ENCODE measurements around the gene NR5A1.

NR5A1 gene

DNA sequence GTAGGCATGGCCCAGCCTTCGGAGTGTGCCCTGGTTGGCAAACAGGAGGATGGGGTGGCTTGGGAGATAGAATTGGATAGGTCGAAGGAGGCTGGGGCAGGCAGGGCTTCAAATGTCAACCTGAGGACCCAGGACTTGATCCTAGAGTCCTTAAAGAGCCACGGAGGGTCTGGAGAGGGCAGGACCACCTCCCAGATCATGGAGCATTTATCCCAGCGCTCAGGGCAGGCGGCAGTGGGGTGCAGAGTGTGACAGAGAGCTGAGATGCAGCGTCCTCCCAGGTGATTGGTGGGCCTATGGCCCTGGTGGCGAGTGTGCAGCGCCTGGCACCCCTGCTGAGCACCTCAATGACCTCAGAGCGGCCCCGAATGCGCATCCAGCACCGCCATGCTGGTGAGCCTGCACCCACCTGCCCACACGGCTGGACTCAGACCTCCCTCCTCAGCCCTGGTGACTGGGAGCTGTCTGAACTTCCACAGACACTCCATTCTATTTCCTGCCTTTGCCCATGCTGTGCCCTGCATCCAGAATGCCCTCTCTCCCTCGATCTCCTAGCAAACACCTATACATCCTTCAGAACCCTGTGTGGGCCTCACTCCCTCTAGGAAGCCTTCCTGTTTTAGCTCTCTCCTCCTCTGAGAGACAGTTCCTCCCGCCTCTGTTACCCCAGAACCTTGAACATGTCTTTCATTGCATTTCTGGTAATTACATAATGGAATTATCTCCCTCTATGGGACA, 50.7 kb downstream of the NR5A1 start:
- no peak for DNase-seq

DNA sequence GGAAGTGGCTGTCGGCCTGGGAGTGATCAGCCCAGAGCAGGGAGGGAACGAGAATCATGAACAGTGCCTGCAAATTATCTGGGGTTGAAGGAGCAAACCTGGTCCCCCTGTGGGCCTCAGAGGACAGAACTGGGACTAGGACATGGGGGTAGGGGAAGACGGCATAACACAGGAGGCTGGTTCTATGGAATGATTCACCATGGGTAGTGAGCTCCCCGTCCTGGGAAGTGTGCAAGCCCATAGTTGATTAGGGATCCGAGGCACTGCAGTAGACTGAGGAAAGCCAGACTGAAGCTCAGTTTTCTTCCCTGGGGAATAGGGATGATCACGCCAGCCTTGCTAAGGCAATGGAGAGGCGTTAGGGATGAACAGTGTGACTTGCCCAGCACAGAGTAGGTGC, 51.4 kb downstream of the NR5A1 start:
- no peak for DNase-seq

DNA sequence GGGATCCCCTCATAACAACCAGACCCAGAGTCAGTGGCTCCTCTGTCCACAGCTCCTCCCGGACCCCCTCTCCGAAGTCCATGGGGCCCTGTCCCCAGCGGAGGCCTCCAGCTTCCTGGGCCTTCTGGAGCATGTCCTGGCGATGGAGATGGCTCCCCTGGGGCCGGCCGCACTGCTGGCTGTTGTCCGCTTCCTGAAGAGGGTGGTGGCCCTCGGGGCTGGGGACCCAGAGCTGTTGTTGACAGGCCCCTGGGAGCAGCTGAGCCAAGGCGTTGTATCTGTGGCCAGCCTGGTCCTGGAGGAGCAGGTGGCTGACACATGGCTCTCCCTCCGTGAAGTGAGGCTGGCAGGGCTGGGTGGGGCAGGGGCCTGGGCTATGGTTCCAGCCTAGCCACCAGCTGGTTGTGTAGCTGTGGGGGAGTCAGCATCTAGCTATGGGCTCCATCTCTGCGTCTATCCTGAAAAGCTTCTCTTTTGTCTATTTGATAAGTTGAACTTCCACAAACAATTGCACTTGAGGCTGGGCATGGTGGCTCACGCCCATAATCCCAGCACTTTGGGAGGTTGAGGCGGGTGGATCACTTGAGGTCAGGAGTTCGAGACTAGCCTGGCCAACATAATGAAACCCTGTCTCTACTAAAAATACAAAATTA, 52.3 kb downstream of the NR5A1 start:
- DNase-seq = no peak

DNA sequence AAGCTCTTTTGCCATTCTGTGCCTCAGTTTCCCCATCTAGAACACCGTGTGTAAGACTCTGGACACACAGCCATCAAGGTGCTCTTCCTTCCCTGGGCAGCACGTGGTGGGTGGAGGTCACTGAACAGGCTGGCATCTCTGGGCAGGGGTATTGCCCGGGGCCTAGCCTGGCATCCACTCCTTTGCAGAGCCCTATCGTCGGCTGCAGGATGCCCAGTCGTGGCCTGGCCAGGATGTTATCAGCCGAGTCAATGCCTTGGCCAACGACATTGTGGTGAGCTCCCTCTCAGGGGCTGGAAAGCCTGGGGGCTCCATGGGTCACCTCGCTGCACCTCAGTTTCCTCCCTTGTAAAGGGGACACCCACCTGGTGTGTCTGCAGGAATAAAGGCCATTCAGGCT, 52.9 kb downstream of the NR5A1 start:
- no peak for DNase-seq

DNA sequence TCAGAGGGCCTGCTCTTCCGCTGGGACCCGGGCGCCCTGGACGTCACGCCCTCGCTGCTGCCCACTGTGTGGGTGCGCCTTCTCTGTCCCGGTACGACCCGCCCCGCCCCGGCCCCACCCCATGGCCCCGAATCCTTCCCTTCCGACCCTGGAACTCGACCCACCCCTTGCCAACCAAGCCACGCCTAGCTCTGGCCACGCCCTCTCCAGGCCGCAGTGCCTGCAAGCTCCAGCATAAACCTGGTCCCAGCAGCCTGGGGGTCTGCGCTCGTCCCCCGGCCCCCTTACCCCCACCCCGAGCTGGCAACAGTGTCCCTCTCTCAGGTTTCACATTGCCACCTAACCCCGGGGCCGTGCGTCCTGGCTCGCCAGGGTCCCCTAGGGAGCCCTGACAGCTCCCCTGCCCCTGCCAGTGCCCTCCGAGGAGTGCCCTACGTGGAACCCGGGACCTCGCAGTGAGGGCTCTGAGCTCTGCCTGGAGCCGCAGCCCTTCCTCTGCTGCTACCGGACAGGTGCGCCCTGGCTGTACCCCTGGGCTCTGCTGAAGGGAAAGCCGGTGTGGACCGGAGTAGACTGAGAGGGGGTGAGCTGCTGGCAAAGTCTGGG, 53.5 kb downstream of the NR5A1 start:
- peak; percentile 27 for DNase-seq

DNA sequence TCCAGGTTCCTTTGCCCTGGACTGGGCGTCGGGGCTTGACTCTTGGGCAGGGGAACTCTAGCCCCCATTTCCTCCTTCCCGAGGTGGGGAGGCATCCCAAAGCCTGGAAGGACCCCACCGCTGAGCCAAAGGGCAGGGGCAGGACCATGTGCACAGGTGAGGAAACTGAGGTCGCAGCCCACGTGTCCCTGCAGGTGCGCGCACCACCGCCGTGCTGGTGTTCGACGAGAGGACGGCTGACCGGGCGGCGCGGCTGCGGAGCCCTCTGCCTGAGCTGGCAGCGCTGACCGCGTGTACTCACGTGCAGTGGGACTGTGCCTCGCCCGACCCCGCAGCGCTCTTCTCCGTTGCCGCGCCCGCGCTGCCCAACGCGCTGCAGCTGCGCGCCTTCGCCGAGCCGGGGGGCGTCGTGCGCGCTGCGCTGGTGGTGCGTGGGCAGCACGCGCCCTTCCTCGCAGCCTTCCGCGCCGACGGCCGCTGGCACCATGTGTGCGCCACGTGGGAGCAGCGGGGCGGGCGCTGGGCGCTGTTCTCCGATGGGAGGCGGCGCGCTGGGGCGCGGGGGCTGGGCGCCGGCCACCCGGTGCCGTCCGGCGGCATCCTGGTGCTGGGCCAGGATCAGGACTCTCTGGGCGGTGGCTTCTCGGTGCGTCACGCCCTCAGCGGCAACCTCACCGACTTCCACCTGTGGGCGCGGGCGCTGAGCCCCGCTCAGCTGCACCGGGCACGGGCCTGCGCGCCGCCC, 54.2 kb downstream of the NR5A1 start:
- DNase-seq = no peak

DNA sequence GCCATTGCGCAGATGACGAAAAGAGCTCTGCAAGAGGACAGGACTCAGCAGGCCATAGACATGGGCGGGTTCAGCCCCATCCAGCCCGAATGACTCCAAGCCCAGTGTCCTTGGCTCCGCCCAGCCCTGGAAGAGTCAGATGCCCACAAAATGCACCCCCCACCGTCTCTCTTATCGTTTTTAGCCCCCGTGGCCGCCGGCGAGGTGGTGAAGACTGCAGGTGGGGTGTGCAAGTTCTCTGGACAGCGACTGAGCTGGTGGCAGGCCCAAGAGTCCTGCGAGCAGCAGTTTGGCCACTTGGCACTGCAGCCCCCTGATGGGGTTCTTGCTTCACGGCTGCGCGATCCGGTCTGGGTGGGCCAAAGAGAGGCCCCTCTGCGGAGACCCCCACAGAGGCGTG, 54.9 kb downstream of the NR5A1 start:
- no peak for DNase-seq

DNA sequence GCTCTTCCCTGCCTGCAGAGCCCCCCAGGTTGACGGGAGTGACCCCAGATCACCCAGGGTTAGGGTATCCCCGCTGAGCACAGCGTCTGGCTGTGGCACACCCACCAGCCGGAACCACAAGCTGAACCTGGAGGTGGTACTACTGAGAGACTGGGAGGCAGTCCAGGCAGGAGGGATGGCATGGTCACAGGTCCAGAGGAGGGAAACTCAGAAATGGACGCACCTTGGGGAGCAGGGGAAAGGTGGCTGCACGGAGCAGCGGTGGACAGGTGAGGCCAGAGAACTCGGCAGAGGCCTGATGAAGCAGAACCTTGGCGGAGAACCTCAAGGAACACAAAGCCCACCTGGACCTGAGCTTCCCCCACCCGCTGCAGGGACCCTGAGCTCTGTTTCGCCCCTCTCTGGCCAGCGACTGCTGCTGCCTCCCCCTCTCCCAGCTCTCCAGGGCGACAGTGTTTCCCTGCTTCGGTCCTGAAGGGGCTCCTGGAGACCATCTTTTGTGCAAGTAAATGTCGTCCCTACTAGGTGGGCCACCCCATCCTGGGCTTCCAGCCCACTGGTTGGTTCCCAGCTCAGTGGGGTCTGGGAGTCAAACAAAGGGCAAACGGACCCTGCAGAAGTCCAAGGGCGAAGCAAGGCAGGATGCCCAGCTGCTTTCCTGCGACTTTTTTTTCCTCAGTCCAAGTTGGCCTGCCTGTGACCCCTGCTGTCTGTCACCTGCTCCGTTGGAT, 56.1 kb downstream of the NR5A1 start:
- DNase-seq = no peak

DNA sequence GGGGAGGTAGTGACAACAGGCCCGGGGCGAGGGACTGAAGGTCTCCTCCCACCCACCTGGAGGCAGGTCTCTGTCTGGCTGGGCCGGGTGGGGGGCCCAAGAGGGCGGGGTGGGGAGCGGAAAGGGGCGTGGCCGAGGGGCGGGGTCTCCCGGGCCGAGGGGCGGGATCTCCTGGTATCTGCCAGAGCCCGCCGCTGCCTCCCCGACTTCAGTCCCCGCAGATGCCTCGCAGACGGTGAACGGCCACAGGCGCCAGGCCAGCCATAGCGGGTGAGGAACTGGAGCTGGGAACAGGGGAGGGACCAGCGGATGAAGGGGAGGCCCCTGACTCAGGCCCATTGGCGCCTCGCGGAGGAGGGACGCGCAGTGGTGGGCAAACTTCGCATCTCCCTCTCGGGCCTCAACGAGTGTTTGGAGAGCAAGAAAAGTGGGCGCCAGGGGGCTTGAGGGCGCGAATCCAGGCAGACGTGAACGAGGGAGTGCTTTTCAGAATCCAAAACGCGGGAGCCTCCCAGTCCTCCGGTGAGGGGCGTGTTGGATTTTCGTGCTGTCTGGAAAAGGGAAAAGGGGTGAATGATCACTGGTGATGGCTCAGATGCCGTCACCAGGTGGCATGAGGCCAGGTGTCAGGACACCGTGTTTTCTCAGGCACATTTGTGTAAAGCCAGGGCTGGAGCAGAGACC, 56.8 kb downstream of the NR5A1 start, which contains the start of gene ADGRD2:
TSS of gene ADGRD2 (plus strand) at position 211 of the 684 bp plus-strand sequence. CDS start 1,216 bp downstream, outside the sequence.
- DNase-seq = peak; percentile 20

DNA sequence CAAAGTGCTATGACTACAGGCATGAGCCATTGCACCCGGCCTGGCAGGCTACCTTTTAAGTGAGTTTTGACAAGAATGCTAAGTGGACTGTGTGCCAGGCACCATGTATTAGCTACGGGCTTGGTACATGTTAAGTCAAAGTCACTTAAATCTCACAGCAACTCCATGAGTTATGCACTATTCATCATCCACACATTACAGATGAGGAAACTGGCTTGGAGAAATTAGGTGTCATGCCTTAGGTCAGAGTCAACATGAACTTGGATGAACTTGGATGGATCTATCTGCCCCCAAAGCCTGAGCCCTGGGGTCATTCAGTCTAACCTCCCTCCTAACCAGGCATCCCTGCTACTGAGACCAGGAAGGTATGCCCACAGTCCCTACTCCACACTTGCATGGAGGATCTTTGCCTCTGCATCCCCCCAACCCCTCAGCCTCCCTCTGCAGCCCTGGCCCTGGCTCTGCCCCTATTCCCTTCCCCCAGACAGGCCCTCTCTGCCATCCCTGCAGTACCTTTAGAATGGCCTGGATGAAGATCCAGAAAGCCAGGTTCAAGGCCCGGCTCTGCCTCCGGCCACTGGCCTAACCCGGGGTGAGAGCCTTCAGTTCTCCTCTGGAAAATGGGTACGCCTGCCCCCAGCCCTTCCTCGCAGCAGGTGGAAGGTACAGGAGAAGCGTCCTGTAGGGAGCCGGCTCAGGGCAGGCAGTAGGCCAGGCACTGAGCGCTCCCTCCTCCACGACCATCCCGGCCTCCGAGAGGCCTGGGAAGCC, 57.6 kb downstream of the NR5A1 start:
- DNase-seq = no peak

DNA sequence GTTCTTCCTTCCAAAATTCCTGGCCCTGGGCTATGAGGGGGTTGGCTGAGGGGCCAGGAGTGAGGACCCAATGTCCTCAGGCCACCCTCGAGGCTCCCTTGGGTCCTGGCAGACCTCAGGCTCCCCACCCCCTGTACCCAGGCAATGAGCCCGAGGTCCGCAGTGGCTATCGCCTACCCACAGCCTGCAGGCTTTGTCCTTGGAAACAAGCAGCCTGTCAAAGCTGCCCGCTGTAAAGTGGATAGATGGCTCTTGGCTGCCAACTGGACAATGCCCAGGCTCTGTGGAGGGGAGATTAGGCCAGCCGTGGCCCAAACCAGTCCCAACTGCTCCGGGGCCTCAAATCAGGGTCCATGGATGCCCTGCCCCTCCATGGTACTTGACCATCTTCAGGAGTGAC, 59.2 kb downstream of the NR5A1 start:
- no peak for DNase-seq

DNA sequence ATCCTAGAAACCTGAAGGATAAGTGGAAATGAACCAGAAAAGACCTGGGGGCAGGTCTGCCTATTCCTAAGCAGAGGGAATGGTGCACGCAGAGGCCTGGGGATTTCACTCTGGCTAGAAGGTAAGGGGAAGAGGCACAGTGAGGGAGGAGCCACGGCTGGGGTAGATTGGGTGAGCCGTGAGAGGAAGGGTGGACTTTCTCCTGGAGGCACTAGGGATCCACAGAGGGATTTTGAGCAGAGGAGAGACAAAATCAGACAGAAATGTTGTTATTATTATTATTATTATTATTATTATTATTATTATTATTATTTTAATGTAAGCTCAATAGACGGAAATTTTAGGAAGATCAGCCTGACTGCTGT, 59.9 kb downstream of the NR5A1 start:
- no peak for DNase-seq

DNA sequence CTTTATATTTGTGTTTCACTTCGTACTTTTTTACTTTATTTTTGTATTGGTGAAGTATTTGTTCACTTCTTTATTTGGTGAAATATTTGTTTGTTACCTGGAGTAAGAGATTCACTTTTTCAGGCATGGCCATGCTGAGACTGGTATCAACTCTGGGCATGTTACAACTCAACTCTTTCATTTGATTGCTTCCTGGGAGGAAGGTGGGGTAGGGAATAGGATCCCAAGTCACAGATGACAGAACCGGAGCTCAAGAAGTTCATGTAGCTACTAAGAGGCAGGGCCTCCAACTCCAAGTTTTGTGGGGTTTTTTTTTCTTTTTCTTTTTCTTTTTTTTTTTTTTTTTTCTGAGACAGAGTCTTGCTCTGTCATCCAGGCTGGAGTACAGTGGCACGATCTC, 63.0 kb downstream of the NR5A1 start:
- no peak for DNase-seq

DNA sequence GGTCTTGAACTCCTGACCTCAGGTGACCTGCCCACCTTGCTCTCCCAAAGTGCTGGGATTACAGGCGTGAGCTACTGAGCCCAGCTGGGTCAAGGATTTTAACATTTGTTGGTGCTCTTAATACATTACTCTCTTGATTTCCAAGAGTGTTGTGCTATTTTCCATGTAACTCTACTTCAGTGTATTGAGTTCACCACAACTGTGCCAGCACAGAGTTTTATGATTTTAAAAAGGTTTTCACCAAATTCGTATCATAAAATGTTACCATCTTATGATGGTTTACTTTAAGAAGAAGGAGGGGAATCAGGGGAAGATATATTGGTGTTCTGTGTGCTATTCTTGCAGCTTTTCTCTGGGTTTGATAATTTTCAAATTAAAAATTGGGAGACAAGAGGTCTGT, 63.6 kb downstream of the NR5A1 start:
- no peak for DNase-seq

DNA sequence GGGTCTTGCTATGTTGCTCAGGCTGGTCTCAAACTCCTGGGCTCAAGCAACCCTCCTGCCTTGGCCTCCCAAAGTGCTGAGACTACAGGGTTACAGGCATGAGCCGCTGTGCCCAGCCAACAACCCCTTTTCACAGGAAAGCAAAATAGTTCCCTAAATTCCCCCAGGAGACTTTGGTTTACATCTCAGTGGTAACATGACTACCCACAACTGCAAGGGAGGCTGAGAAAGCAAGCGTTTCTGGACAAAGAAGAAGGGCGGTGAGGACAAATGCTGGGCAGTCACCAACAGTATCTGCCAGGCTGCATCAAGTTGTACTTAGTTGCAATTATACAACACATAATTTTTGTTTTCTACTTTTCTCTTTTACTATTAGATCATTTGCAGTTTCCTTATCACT, 64.4 kb downstream of the NR5A1 start:
- DNase-seq = no peak

DNA sequence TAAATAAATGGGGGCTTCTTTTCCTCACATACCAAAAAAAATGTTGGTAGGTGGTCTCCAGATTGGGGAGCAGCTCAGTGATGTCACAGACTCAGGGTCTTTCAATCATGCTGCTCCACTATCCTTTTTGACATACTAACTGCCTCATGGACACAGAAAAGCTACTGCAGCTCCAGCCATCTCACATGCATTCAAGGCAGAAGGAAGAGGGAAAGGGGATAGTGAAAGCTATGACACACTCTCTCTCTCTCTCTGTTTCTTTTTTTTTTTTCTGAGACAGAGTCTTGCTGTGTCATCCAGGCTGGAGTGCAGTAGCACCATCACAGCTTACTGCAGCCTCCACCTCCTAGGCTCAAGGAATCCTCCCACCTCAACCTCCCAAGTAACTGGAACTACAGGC, 64.8 kb downstream of the NR5A1 start:
- no peak for DNase-seq

DNA sequence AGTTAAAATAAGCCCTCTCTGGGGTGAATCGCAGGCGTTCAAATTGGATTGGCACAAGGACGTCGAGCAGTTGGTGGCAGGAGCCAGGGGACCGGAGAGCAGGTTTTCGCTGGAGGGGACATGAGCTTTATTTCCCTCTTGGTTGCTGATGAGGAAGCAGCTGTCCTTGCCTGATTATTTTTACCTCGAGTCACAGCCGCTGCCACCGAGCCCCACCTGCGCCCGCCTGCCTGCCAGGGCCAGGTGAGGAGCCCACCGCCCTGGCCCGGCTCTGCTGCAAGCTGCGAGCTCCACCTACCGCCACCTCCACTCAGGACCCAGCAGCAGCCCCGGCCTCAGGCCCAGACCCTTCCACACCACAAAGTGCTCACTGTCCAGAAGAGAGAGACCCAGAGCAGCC, 65.9 kb downstream of the NR5A1 start:
- DNase-seq = no peak

DNA sequence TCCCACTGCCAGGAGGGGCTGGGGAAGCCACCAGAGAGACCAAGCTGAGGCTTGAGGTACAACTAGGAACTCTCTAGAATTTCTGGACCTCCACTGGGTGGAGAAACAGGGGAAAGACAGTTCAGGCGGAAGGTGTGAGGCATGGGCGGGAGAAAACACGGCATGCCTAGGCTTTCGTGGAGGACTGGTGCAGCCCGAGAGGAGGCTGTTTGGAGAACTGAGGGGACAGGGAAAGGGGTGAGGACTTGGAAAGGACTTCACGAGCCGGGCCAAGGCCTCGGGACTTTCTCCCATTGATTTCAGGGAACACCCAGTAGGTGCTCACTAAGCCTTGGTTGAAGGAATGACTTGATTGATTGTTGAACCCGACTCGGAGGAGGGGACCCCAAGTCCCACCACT, 66.4 kb downstream of the NR5A1 start:
- DNase-seq = no peak

DNA sequence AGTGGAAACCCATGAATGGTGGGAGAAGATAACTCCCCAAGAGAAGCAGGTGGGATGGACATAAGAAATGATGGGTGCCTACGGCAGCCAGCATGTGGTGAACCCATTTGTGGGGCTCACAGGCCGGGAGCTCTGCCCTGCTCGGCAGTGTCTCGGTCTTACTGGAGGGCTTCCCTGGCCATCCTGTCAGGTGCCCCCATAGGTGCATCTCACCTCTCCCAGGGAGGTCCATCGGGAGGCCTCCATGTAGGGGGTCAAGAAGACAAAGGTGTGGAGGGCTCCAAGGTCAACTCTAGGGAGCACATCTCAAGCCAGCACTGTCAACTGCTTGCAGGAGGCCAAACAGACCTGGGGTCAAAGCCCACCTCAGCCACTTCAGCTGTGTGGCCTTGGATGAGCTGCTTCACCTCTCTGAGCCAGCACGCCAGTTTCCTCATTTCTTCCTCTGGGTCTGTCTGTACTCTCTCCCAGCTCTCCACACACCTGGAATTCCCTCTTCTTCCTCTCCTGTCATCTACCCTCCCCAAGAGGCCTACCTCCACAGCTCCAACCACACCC, 67.4 kb downstream of the NR5A1 start:
- no peak for DNase-seq

DNA sequence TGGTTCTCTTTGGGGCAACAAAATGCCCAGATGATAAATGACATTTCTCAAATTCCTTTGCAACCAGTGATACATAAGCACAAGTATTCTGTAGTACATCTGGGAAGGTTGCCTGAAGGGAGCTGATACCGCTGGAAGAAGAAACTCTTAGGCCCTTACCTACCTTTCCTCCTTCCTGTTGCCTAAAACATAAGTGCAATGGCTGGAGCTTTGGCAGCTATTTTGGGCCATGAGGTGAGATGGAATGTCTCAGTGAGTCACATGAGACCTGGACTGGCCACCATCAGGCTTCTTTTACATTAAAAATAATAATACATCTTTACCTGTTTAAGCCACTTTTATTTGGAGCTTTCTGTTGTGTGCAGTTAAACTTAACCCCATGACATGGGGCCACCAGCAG, 68.1 kb downstream of the NR5A1 start:
- DNase-seq = no peak

DNA sequence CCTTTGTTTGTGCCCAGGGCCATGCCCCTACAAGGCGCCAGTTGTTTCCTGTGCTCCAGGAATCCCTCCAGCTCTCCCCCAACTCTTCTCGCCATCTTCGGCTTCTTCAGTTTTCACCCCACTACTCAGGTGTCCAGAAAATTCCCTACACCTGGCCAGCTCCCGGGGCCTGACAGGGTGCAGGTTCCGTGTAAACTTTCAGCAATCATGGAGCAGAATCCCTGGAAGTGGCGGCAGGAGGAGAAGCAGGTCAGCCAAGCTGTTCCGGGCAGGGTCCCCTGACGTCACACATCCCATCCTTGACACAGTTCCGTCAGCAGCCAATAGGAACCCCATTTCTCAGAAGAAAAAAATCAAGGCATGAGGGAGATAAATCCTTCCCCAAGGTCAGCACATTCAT, 69.1 kb downstream of the NR5A1 start:
- DNase-seq = no peak
